NCI-H510A treated with DMSO at 0.1 percent for 48 hours (cell line): ENCODE data around the gene MEAK7.

Source experiments
- DNase-seq: peaks from one replicate; lab custom pipeline; 2025; lab: John Stamatoyannopoulos, UW

MEAK7 gene

GRCh38 chr16:84504420-84505248, at the start of gene MEAK7:
TSS of gene MEAK7 (minus strand) at chr16:84504659. CDS start at chr16:84498086, 6,573 bp downstream.
- DNase-seq: peak; percentile 95

- no peak for DNase-seq
Observed at GRCh38 chr16:84553873-84554399, 49.5 kb upstream of the MEAK7 start.

- DNase-seq: no peak
Observed at GRCh38 chr16:84552135-84552534, 47.7 kb upstream of the MEAK7 start.

GRCh38 chr16:84550096-84550495, 45.6 kb upstream of the MEAK7 start:
- no peak for DNase-seq

GRCh38 chr16:84548971-84549844, 44.7 kb upstream of the MEAK7 start:
- no peak for DNase-seq

GRCh38 chr16:84548508-84548907, 44.0 kb upstream of the MEAK7 start:
- no peak for DNase-seq

GRCh38 chr16:84547546-84548061, 43.1 kb upstream of the MEAK7 start:
- DNase-seq: peak; percentile 86

- DNase-seq: no peak
Observed at GRCh38 chr16:84546669-84547545, 42.4 kb upstream of the MEAK7 start.

- DNase-seq: no peak
Observed at GRCh38 chr16:84545114-84545737, 40.8 kb upstream of the MEAK7 start.

GRCh38 chr16:84544031-84544773, 39.7 kb upstream of the MEAK7 start:
- DNase-seq: no peak

GRCh38 chr16:84543253-84543652, 38.8 kb upstream of the MEAK7 start:
- DNase-seq: no peak

GRCh38 chr16:84541999-84542817, 37.7 kb upstream of the MEAK7 start:
- DNase-seq: no peak

GRCh38 chr16:84540194-84540593, 35.7 kb upstream of the MEAK7 start:
- no peak for DNase-seq

GRCh38 chr16:84538222-84538840, 33.9 kb upstream of the MEAK7 start:
- no peak for DNase-seq

GRCh38 chr16:84537491-84538151, 33.2 kb upstream of the MEAK7 start:
- no peak for DNase-seq

GRCh38 chr16:84535851-84536250, 31.4 kb upstream of the MEAK7 start:
- no peak for DNase-seq

GRCh38 chr16:84535408-84535807, 30.9 kb upstream of the MEAK7 start:
- no peak for DNase-seq

- DNase-seq: no peak
Observed at GRCh38 chr16:84534815-84535214, 30.4 kb upstream of the MEAK7 start.
